PC-3 (cell line): ENCODE results near the gene MPIG6B. TPM values are rescaled to one million over a fixed set of nuclear protein-coding genes. Genes with fewer than 3 reads are reported as not detected.

ENCODE experiments used
- ATAC-seq: fragments of 200-7000 bp; cut with Tn5 transposase; 2 replicates; pipeline ENCODE4 v1.9.1; 2020; ENCODE audit warnings: mild to moderate bottlenecking, moderate library complexity
- BruUV-seq: library from RNA; stranded (reverse); fragments of 400-500 nt; replicated peaks from 2 replicates; lab custom pipeline; 2021; lab: Mats Ljungman, UMichigan
- CTCF ChIA-PET: fragments of 300-600 bp; sonication (Branson Sonifier 250); formaldehyde crosslinking; loops from one replicate; lab custom pipeline; 2022; ENCODE audit warnings: antibody characterized with exemption; lab: Charles Lee
- POLR2A ChIA-PET: fragments of 300-600 bp; sonication (Branson Sonifier 250); formaldehyde crosslinking; loops from one replicate; lab custom pipeline; 2022; ENCODE audit warnings: antibody characterized with exemption; ENCODE audit not compliant: unreplicated experiment; lab: Charles Lee
- DNase-seq: peaks from one replicate; pipeline ENCODE4 v3.0.0-alpha.2; 2015
- H2AFZ ChIP-seq: fragments of 300-600 bp; sonication (generic); 2 replicates; pipeline ENCODE4 v1.6.0; 2016; ENCODE audit warnings: antibody characterized with exemption, low read length
- H3F3A ChIP-seq: fragments of 300-600 bp; sonication (generic); one replicate; pipeline ENCODE4 v1.6.0; 2017; ENCODE audit warnings: antibody characterized with exemption, low read length, control low read depth, mild to moderate bottlenecking; ENCODE audit not compliant: unreplicated experiment
- H3K27ac ChIP-seq: fragments of 300-600 bp; sonication (generic); 2 replicates; pipeline ENCODE4 v1.5.1; 2016; ENCODE audit warnings: mild to moderate bottlenecking, low read length
- H3K27me3 ChIP-seq: fragments of 300-600 bp; sonication (generic); 2 replicates; pipeline ENCODE4 v1.6.1; 2016; ENCODE audit warnings: low read length, mixed read lengths
- H3K36me3 ChIP-seq: fragments of 300-600 bp; sonication (generic); 2 replicates; pipeline ENCODE4 v1.6.1; 2016; ENCODE audit warnings: low read depth, mixed run types, low read length, mixed read lengths
- H3K4me1 ChIP-seq: fragments of 300-600 bp; sonication (generic); 2 replicates; pipeline ENCODE4 v1.5.1; 2016; ENCODE audit warnings: low read length; ENCODE audit not compliant: insufficient read depth
- H3K4me2 ChIP-seq: fragments of 300-600 bp; sonication (generic); 2 replicates; pipeline ENCODE4 v1.6.0; 2016; ENCODE audit warnings: low read length
- H3K4me3 ChIP-seq: fragments of 300-600 bp; sonication (generic); 2 replicates; pipeline ENCODE4 v1.5.1; 2016; ENCODE audit warnings: mild to moderate bottlenecking, low read length, mixed read lengths
- H3K79me2 ChIP-seq: fragments of 300-600 bp; sonication (generic); 2 replicates; pipeline ENCODE4 v1.6.1; 2017; ENCODE audit warnings: low read length, mixed read lengths
- H3K9ac ChIP-seq: fragments of 300-600 bp; sonication (generic); 2 replicates; pipeline ENCODE4 v1.6.0; 2016; ENCODE audit warnings: mild to moderate bottlenecking, low read length
- H3K9me2 ChIP-seq: fragments of 300-600 bp; sonication (generic); replicated peaks from 2 replicates; pipeline ENCODE4 v1.6.1; 2016; ENCODE audit warnings: mixed run types, low read length, mixed read lengths
- H3K9me3 ChIP-seq: fragments of 300-600 bp; sonication (generic); 2 replicates; pipeline ENCODE4 v1.6.1; 2016; ENCODE audit warnings: low read length, mixed read lengths
- H4K20me1 ChIP-seq: fragments of 300-600 bp; sonication (generic); 2 replicates; pipeline ENCODE4 v1.6.1; 2016; ENCODE audit warnings: low read length, mixed read lengths
- CTCF ChIP-seq: fragments of 300-600 bp; sonication (generic); conservative IDR thresholded peaks from 2 replicates; pipeline ENCODE4 v1.5.1; 2017; ENCODE audit warnings: antibody characterized with exemption, low read depth, mild to moderate bottlenecking, low read length
- EZH2 ChIP-seq: fragments of 300-600 bp; sonication (generic); IDR thresholded peaks from one replicate; pipeline ENCODE4 v1.6.1; 2017; ENCODE audit warnings: antibody characterized with exemption, mild to moderate bottlenecking, low read length; ENCODE audit not compliant: unreplicated experiment
- EZH2phosphoT487 ChIP-seq: fragments of 300-600 bp; sonication (generic); IDR thresholded peaks from 2 replicates; pipeline ENCODE4 v1.6.1; 2018; ENCODE audit warnings: mild to moderate bottlenecking, antibody characterized with exemption, low read length, borderline replicate concordance
- intact Hi-C: fragments of 100-400 bp; cut with micrococcal nuclease; formaldehyde crosslinking; loops from 2 replicates; pipeline ENCODE4 v1.9.0; 2023
- total RNA-seq: library from RNA; depleted of rRNA; stranded (reverse); fragments of >200 nt; gene quantifications from 2 replicates; pipeline ENCODE4 v1.2.3, GENCODE V29; 2014

MPIG6B gene
- total RNA-seq, 1 experiment from 2014 or later, result not detected

GRCh38 chr6:31761343-31761742 lies 38.2 kb downstream of the MPIG6B start:
- TF ChIP-seq EZH2 (no peak), CTCF (no peak), EZH2phosphoT487 (no peak)
- Histone ChIP-seq H3K9me2 (no peaks in the 10 kb centered on the region), H3K79me2 (no peaks in the 10 kb centered on the region), H3K4me3 (no peak overlapping the region), H3K27me3 (no peaks in the 10 kb centered on the region), H4K20me1 (no peaks in the 10 kb centered on the region), H3K27ac (no peak overlapping the region), H3K36me3 (no peaks in the 10 kb centered on the region), H3K4me1 (0 out of 2 replicates have a peak, but pooled peaks cover 5% of the 10 kb centered on the region), H3K9ac (no peak overlapping the region), H2AFZ (no peak overlapping the region), H3K9me3 (no peaks in the 10 kb centered on the region), H3K4me2 (no peak overlapping the region), H3F3A (no peaks in the 10 kb centered on the region)
- ChIA-PET CTCF (no interaction called here), POLR2A (no interaction called here)
- BruUV-seq, result no TSS peak
- intact Hi-C loops, result loop anchor here (10.0 kb wide), 1 partner anchor 47 kb away; the partner anchor contains the start of gene LY6G6D
- DNase-seq, result no peak
- no peak for ATAC-seq

GRCh38 chr6:31762356-31762755 lies 39.2 kb downstream of the MPIG6B start, which contains the start of gene SAPCD1:
Gene SAPCD1 (plus strand): TSS chr6:31762656. CDS start chr6:31763055, 399 bp downstream.
- POLR2A ChIA-PET, result no interaction called here
- H3K27ac ChIP-seq, result no peak within 1 kb of the TSS
- no peak within 1 kb of the TSS for H3K4me2 ChIP-seq
- no peaks in the 10 kb centered on the region for H3K27me3 ChIP-seq
- BruUV-seq, result no TSS peak
- intact Hi-C loops, result loop anchor here (10.0 kb wide), 1 partner anchor 48 kb away; the partner anchor contains the start of gene LY6G6D
- no peaks in the 10 kb centered on the region for H3F3A ChIP-seq
- no peaks in the 10 kb centered on the region for H3K79me2 ChIP-seq
- no peaks in the 10 kb centered on the region for H3K9me3 ChIP-seq
- no peak within 1 kb of the TSS for H2AFZ ChIP-seq
- no peaks in the 10 kb centered on the region for H3K9me2 ChIP-seq
- H4K20me1 ChIP-seq, result no peaks in the 10 kb centered on the region
- TF ChIP-seq EZH2 (no peak), CTCF (no peak), EZH2phosphoT487 (no peak)
- H3K36me3 ChIP-seq, result no peaks in the 10 kb centered on the region
- H3K9ac ChIP-seq, result no peak within 1 kb of the TSS
- no peak for ATAC-seq
- H3K4me3 ChIP-seq, result no peak within 1 kb of the TSS
- DNase-seq, result no peak
- 0 out of 2 replicates have a peak, but pooled peaks cover 5% of the 10 kb centered on the region for H3K4me1 ChIP-seq
- CTCF ChIA-PET, result no interaction called here

GRCh38 chr6:31762878-31763618 lies 39.9 kb downstream of the MPIG6B start:
- no TSS peak for BruUV-seq
- intact Hi-C loops, result loop anchor here (10.0 kb wide), 1 partner anchor 48 kb away; the partner anchor contains the start of gene LY6G6D
- CTCF ChIA-PET, result no interaction called here

More at GRCh38 chr6:31762878-31763618, 39.9 kb downstream of the MPIG6B start:
- 0 out of 2 replicates have a peak, but pooled peaks cover 5% of the 10 kb centered on the region for H3K4me1 ChIP-seq
- H4K20me1 ChIP-seq, result no peaks in the 10 kb centered on the region
- H3K36me3 ChIP-seq, result no peaks in the 10 kb centered on the region
- POLR2A ChIA-PET, result no interaction called here
- no peak overlapping the region for H3K4me3 ChIP-seq
- TF ChIP-seq EZH2phosphoT487 (no peak), CTCF (no peak), EZH2 (no peak)
- no peak for DNase-seq
- H3K79me2 ChIP-seq, result no peaks in the 10 kb centered on the region
- ATAC-seq, result no peak; the same call in 1 of the 2 replicates
- H3K9me3 ChIP-seq, result no peaks in the 10 kb centered on the region
- no peaks in the 10 kb centered on the region for H3F3A ChIP-seq
- H2AFZ ChIP-seq, result no peak overlapping the region
- H3K27ac ChIP-seq, result no peak overlapping the region
- H3K4me2 ChIP-seq, result no peak overlapping the region
- no peak overlapping the region for H3K9ac ChIP-seq
- no peaks in the 10 kb centered on the region for H3K9me2 ChIP-seq
- no peaks in the 10 kb centered on the region for H3K27me3 ChIP-seq
